Mesendoderm (in vitro differentiated cells): ENCODE results near the gene C5orf34. TPM values are rescaled to one million over a fixed set of nuclear protein-coding genes. Genes with fewer than 3 reads are reported as not detected.

ENCODE experiments used
- DNase-seq: peaks from one replicate; pipeline ENCODE4 v3.0.0; 2013
- H2AK5ac ChIP-seq: 2 replicates; pipeline ENCODE4 v1.6.1; 2013; ENCODE audit warnings: low read length, inconsistent platforms
- H2BK120ac ChIP-seq: 2 replicates; pipeline ENCODE4 v1.6.1; 2013; ENCODE audit warnings: low read depth, mild to moderate bottlenecking, low read length, moderate library complexity, mixed read lengths
- H2BK15ac ChIP-seq: replicated peaks from 2 replicates; pipeline ENCODE4 v1.6.1; 2013; ENCODE audit warnings: low read depth, mild to moderate bottlenecking, moderate library complexity
- H2BK5ac ChIP-seq: 2 replicates; pipeline ENCODE4 v1.6.1; 2013; ENCODE audit warnings: low read length, inconsistent platforms
- H3K18ac ChIP-seq: 2 replicates; pipeline ENCODE4 v1.6.1; 2013; ENCODE audit warnings: mild to moderate bottlenecking, low read length, mixed read lengths
- H3K23ac ChIP-seq: one replicate; pipeline ENCODE4 v1.6.1; 2013; ENCODE audit warnings: low read length
- H3K27ac ChIP-seq: 2 replicates; pipeline ENCODE4 v1.5.1; 2013; ENCODE audit warnings: low read depth, mild to moderate bottlenecking, inconsistent platforms, low read length, moderate library complexity
- H3K27me3 ChIP-seq: 2 replicates; pipeline ENCODE4 v1.6.1; 2013; ENCODE audit warnings: low read length, control low read depth, mild to moderate bottlenecking, inconsistent platforms; ENCODE audit not compliant: insufficient read depth, poor library complexity
- H3K36me3 ChIP-seq: 2 replicates; pipeline ENCODE4 v1.6.1; 2013; ENCODE audit warnings: low read length, inconsistent platforms; ENCODE audit not compliant: control insufficient read depth, insufficient read depth
- H3K4ac ChIP-seq: one replicate; pipeline ENCODE4 v1.6.1; 2013; ENCODE audit warnings: low read depth, mild to moderate bottlenecking, low read length, moderate library complexity
- H3K4me1 ChIP-seq: 2 replicates; pipeline ENCODE4 v1.6.1; 2013; ENCODE audit warnings: low read depth, low read length, inconsistent platforms; ENCODE audit not compliant: control insufficient read depth
- H3K4me2 ChIP-seq: 2 replicates; pipeline ENCODE4 v1.6.1; 2013; ENCODE audit warnings: low read length
- H3K4me3 ChIP-seq: 2 replicates; pipeline ENCODE4 v1.5.1; 2013; ENCODE audit warnings: mild to moderate bottlenecking, low read length
- H3K56ac ChIP-seq: one replicate; pipeline ENCODE4 v1.6.1; 2013; ENCODE audit warnings: low read length
- H3K79me1 ChIP-seq: 2 replicates; pipeline ENCODE4 v1.6.1; 2013; ENCODE audit warnings: low read length, inconsistent platforms
- H3K79me2 ChIP-seq: 2 replicates; pipeline ENCODE4 v1.6.1; 2013; ENCODE audit warnings: mild to moderate bottlenecking, low read length; ENCODE audit not compliant: control insufficient read depth, insufficient read depth
- H3K9ac ChIP-seq: 2 replicates; pipeline ENCODE4 v1.6.1; 2013; ENCODE audit warnings: low read length, inconsistent platforms
- H4K5ac ChIP-seq: one replicate; pipeline ENCODE4 v1.6.1; 2013; ENCODE audit warnings: low read length
- H4K8ac ChIP-seq: one replicate; pipeline ENCODE4 v1.6.1; 2013; ENCODE audit warnings: low read depth, mild to moderate bottlenecking, control low read depth, low read length, moderate library complexity
- WGBS: extraction: QIAGEN DNeasy Blood & Tissue Kit; methylation state at CpG from one replicate; pipeline ENCODE4 v1.1.7; 2013; ENCODE audit warnings: low lambda C conversion rate, missing lambda C conversion rate; ENCODE audit not compliant: insufficient coverage; ENCODE audit errors: extremely low coverage; 5-methylcytosine and 5-hydroxymethylcytosine counted together
- polyA plus RNA-seq, 2 experiments: library from polyadenylated mRNA; stranded (reverse); fragments of 200-250 nt; gene quantifications; one replicate each; pipeline ENCODE4 v1.2.3, GENCODE V29; 2013

C5orf34 gene, protein sequence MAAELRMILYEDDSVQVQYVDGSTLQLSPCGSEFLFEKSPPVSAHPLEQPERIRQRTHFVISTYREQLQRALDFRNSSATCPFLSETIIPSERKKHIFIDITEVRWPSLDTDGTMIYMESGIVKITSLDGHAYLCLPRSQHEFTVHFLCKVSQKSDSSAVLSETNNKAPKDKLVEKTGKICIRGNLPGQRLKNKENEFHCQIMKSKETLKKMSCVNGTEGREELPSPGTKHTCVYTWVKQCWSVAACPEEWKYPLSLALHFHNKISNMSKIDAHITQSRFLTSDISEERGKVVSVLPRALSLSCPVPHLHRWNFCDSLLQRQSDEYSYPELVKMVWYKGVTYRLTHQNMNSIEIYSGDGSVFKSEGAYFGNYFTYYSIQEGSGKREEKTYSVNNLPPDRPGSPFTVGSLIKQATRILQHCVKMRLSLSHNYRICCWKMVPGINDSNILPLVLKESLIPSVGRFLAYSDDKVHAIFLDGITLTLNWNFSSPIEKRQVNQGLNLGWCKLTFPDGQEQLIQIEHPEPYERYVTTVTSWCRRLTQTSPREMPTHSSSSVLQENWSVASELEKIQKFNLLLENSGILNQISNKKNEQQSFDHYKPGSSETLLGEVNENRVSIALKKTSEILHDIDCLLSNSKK
- 6.1 TPM for polyA plus RNA-seq (2013, experiment 1 of 2)
- polyA plus RNA-seq (2013, experiment 2 of 2), result 6.6 TPM

DNA sequence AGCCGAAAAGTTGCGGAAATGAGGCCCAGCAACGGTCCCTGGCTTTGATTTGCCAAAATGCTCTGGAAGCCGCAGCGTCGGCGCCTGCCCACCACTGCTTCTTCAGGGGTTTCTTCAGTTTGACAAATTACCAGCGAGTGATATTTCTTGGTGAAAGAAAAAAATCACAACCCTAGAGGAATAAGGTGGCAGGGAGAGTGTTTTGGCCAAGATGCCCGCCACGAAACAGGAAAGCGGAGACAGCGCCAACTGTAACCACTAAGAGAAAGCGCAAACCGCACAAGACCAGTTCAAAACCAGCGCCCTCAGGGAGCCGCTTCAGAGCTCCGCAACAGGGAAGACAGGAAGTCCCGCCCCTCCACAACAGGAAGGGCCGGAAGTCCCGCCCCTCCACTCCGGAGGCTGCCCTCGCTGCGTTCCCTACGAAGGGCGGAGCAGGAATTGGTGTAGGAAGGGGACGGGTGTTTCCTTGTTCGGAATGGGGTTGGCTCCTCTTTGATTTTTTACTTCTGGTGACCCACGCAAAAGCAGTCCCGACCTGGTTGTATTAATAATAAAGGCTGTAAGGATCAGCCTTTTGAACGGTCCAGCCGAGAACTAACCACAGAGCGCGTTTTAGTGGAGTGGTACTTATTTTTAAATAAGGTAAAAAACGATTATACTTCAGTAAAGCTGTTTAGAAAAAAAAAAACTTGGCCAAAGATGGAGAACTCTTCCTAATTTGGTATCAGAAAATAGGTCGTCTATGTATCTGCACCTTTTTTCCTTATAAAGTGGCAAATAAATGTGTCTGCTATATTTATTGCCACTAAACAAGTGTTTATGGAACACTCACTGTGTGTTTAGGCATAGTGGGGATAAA is at the start of gene C5orf34:
C5orf34 (minus strand) TSS at position 333 of the 862 bp plus-strand sequence. CDS start 5,809 bp downstream, outside the sequence.
- H3K4me2 ChIP-seq, result peak within 1 kb of the TSS; percentile 52
- H3K4me1 ChIP-seq, result no peaks in the 10 kb centered on the region
- DNase-seq, result peak; percentile 98
- no peaks in the 10 kb centered on the region for H3K79me1 ChIP-seq
- H2AK5ac ChIP-seq, result no peak within 1 kb of the TSS
- peak within 1 kb of the TSS; percentile 91 for H3K56ac ChIP-seq
- H4K8ac ChIP-seq, result peak within 1 kb of the TSS; percentile 3
- no peak within 1 kb of the TSS for H2BK5ac ChIP-seq
- no peak within 1 kb of the TSS for H2BK15ac ChIP-seq
- H3K27me3 ChIP-seq, result no peaks in the 10 kb centered on the region
- peak within 1 kb of the TSS; percentile 79 for H3K4me3 ChIP-seq
- H3K4ac ChIP-seq, result no peak within 1 kb of the TSS
- H2BK120ac ChIP-seq, result no peak within 1 kb of the TSS
- peak within 1 kb of the TSS; percentile 85 for H4K5ac ChIP-seq
- peak within 1 kb of the TSS; percentile 70 for H3K27ac ChIP-seq
- H3K79me2 ChIP-seq, result peaks cover 5% of the 10 kb centered on the region
- peak within 1 kb of the TSS; percentile 70 for H3K18ac ChIP-seq
- H3K9ac ChIP-seq, result peak within 1 kb of the TSS; percentile 85
- WGBS, result no CpG with 5 or more reads among the region's 35 CpGs
- no peak within 1 kb of the TSS for H3K23ac ChIP-seq
- H3K36me3 ChIP-seq, result no peaks in the 10 kb centered on the region

DNA sequence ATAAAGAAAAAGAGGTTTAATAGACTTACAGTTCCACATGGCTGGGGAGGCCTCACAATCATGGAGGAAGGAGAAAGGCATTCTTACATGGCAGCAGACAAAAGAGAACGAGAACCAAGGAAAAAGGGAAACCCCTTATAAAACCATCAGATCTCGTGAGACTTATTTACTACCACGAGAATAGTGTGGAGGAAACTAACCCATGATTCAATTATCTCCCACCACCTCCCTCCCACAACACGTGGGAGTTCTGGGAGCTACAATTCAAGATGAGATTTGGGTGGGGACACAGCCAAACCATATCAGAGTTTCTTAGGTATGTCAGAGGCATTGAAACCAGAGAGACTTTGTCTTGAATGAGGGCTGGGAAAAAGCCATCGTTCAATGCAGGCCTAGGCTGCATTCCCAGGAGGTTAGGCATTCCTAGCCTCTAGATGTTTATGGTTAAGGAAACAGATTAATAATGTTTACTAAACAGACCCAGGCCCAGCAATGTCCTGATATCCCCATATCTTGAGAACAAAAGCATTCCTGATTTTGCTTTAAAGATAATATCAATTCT is 49.4 kb upstream of the C5orf34 start:
- DNase-seq, result peak; percentile 57
- H3K36me3 ChIP-seq, result no peaks in the 10 kb centered on the region
- H4K8ac ChIP-seq, result no peak overlapping the region
- no peaks in the 10 kb centered on the region for H3K4me1 ChIP-seq
- H2BK120ac ChIP-seq, result no peak overlapping the region
- H2BK5ac ChIP-seq, result no peak overlapping the region
- H3K56ac ChIP-seq, result no peak overlapping the region
- no peak overlapping the region for H4K5ac ChIP-seq
- H3K27ac ChIP-seq, result no peak overlapping the region
- H3K79me2 ChIP-seq, result no peaks in the 10 kb centered on the region
- no peak overlapping the region for H3K9ac ChIP-seq
- no peak overlapping the region for H3K4ac ChIP-seq
- no peak overlapping the region for H3K18ac ChIP-seq
- H3K4me3 ChIP-seq, result no peak overlapping the region
- H3K79me1 ChIP-seq, result no peaks in the 10 kb centered on the region
- no peak overlapping the region for H3K4me2 ChIP-seq
- H3K27me3 ChIP-seq, result no peaks in the 10 kb centered on the region
- WGBS, result no CpG with 5 or more reads among the region's 5 CpGs
- H2AK5ac ChIP-seq, result no peak overlapping the region
- H2BK15ac ChIP-seq, result no peak overlapping the region
- H3K23ac ChIP-seq, result no peak overlapping the region

DNA sequence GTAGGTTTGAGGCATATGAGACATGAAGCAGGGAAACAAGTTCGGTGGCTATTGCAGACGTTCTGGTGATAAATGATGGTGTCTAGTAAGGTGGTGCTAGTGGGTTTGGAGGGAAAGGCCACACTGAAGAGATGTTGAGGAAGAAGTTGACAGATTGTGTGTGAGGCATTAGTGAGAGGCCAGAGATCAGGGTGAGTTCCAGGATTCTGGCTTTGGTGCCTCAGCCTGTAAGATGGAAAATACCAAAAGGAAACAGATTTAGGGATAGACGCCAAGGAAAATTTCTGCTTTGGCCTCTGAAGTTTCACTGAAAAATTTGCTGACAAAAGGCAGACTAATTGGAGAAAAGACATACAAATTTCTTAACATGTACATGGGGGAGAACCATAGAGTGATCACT is 48.4 kb upstream of the C5orf34 start:
- no peaks in the 10 kb centered on the region for H3K79me2 ChIP-seq
- no peak overlapping the region for H3K4me3 ChIP-seq
- H3K4me1 ChIP-seq, result no peaks in the 10 kb centered on the region
- H2BK120ac ChIP-seq, result no peak overlapping the region
- DNase-seq, result no peak
- no peaks in the 10 kb centered on the region for H3K36me3 ChIP-seq
- no peak overlapping the region for H3K56ac ChIP-seq
- no peaks in the 10 kb centered on the region for H3K79me1 ChIP-seq
- H2BK15ac ChIP-seq, result no peak overlapping the region
- no peak overlapping the region for H3K27ac ChIP-seq
- no peak overlapping the region for H3K23ac ChIP-seq
- no peak overlapping the region for H3K9ac ChIP-seq
- no peak overlapping the region for H2BK5ac ChIP-seq
- H3K4me2 ChIP-seq, result no peak overlapping the region
- H3K4ac ChIP-seq, result no peak overlapping the region
- H3K18ac ChIP-seq, result no peak overlapping the region
- H4K8ac ChIP-seq, result no peak overlapping the region
- H4K5ac ChIP-seq, result no peak overlapping the region
- H3K27me3 ChIP-seq, result no peaks in the 10 kb centered on the region
- H2AK5ac ChIP-seq, result no peak overlapping the region
- no CpG with 5 or more reads among the region's 3 CpGs for whole genome bisulfite sequencing

DNA sequence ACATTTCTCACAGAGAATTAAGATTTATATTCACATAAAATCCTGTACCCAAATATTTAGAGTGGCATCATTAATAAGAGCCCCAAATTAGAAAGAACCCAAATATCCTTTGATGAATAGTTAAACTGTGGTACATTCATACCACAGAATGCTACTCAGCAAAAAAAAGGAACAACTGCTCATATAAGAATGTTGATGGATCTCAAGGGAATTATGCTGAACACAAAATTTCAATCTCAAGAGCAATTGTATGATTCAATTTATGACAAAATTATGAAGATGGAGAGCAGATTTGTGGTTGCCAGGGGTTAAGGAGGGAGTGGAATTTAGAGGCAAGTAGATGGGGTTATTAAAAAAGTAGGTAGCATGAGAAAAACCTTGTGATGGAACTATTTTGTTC is 46.4 kb upstream of the C5orf34 start:
- Histone ChIP-seq H3K4me1 (no peaks in the 10 kb centered on the region), H3K27ac (no peak overlapping the region), H3K18ac (no peak overlapping the region), H3K9ac (no peak overlapping the region), H4K5ac (no peak overlapping the region), H3K79me2 (no peaks in the 10 kb centered on the region), H3K4me2 (no peak overlapping the region), H2BK15ac (no peak overlapping the region), H3K79me1 (no peaks in the 10 kb centered on the region), H3K4me3 (no peak overlapping the region), H4K8ac (no peak overlapping the region), H2AK5ac (no peak overlapping the region), H3K36me3 (no peaks in the 10 kb centered on the region), H2BK5ac (no peak overlapping the region), H3K23ac (no peak overlapping the region), H2BK120ac (no peak overlapping the region), H3K56ac (no peak overlapping the region), H3K4ac (no peak overlapping the region), H3K27me3 (no peaks in the 10 kb centered on the region)
- no peak for DNase-seq

GRCh38 chr5:43560128-43560527 is 45.2 kb upstream of the C5orf34 start:
- Histone ChIP-seq H3K27ac (no peak overlapping the region), H3K4me1 (no peaks in the 10 kb centered on the region), H2BK15ac (no peak overlapping the region), H3K23ac (no peak overlapping the region), H3K18ac (no peak overlapping the region), H3K79me2 (peaks cover 4% of the 10 kb centered on the region), H2BK5ac (no peak overlapping the region), H3K79me1 (no peaks in the 10 kb centered on the region), H3K56ac (no peak overlapping the region), H3K4me3 (no peak overlapping the region), H4K8ac (no peak overlapping the region), H3K27me3 (no peaks in the 10 kb centered on the region), H3K4me2 (no peak overlapping the region), H3K36me3 (no peaks in the 10 kb centered on the region), H3K9ac (no peak overlapping the region), H4K5ac (no peak overlapping the region), H2AK5ac (no peak overlapping the region), H2BK120ac (no peak overlapping the region), H3K4ac (no peak overlapping the region)
- no CpG with 5 or more reads among the region's 2 CpGs for WGBS
- no peak for DNase-seq
